ENCODE results near the gene GADL1.

The GADL1 gene

GRCh38 chr3:30704931-30705890 is 189.2 kb downstream of the GADL1 start:
- TF ChIP-seq REST (IDR thresholded peaks at IDR 0.05; ENCODE audit: insufficient replicate concordance, low read depth) (no peak), POLR2AphosphoS5 (IDR thresholded peaks at IDR 0.05; ENCODE audit: low read depth) (no peak), GABPA (IDR thresholded peaks at IDR 0.05; ENCODE audit: low read depth) (no peak), SPI1 (IDR thresholded peaks at IDR 0.05; ENCODE audit: borderline replicate concordance, low read depth) (no peak), CTCF (IDR thresholded peaks at IDR 0.05; ENCODE audit: insufficient read depth, low read length) (no peak)
- Histone ChIP-seq H3K27me3 (ENCODE audit: insufficient read depth, poor library complexity, severe bottlenecking) (no peaks in the 10 kb centered on the region), H3K27ac (replicated peaks) (no peak overlapping the region)

GRCh38 chr3:30702828-30703397 is 191.5 kb downstream of the GADL1 start:
- Histone ChIP-seq H3K27ac (replicated peaks) (no peak overlapping the region), H3K27me3 (ENCODE audit: insufficient read depth, poor library complexity, severe bottlenecking) (no peaks in the 10 kb centered on the region), H3K4me3 (replicated peaks; ENCODE audit: insufficient read depth, low read length) (no peak overlapping the region)
- TF ChIP-seq REST (IDR thresholded peaks at IDR 0.05; ENCODE audit: insufficient replicate concordance, low read depth) (no peak), POLR2AphosphoS5 (IDR thresholded peaks at IDR 0.05; ENCODE audit: low read depth) (no peak), GABPA (IDR thresholded peaks at IDR 0.05; ENCODE audit: low read depth) (no peak), CTCF (IDR thresholded peaks at IDR 0.05; ENCODE audit: insufficient read depth, low read length) (no peak), SPI1 (IDR thresholded peaks at IDR 0.05; ENCODE audit: borderline replicate concordance, low read depth) (no peak)
- no peak for DNase-seq (ENCODE audit: low read depth in 1 of 2, low spot score in 1 of 2)

More at GRCh38 chr3:30704931-30705890, 189.2 kb downstream of the GADL1 start:
- H3K4me3 ChIP-seq (replicated peaks; ENCODE audit: insufficient read depth, low read length) = no peak overlapping the region
- DNase-seq (ENCODE audit: low read depth in 1 of 2, low spot score in 1 of 2) = no peak

GRCh38 chr3:30702038-30702827 is 192.2 kb downstream of the GADL1 start:
- no peak overlapping the region for H3K4me3 ChIP-seq (replicated peaks; ENCODE audit: insufficient read depth, low read length)
- no peaks in the 10 kb centered on the region for H3K27me3 ChIP-seq (ENCODE audit: insufficient read depth, poor library complexity, severe bottlenecking)
- TF ChIP-seq CTCF (IDR thresholded peaks at IDR 0.05; ENCODE audit: insufficient read depth, low read length) = no peak
- TF ChIP-seq GABPA (IDR thresholded peaks at IDR 0.05; ENCODE audit: low read depth) = no peak
- DNase-seq (ENCODE audit: low read depth in 1 of 2, low spot score in 1 of 2) = no peak
- no peak overlapping the region for H3K27ac ChIP-seq (replicated peaks)

Measured in HL-60 (cell line).